ENCODE measurements around the gene TUT7.

TUT7 gene

GRCh38 chr9:86246752-86247161 is 107.5 kb downstream of the TUT7 start:
- DNase-seq = no peak

GRCh38 chr9:86242071-86242470 is 112.1 kb downstream of the TUT7 start:
- DNase-seq = no peak

GRCh38 chr9:86241216-86241615 is 113.0 kb downstream of the TUT7 start:
- no peak for DNase-seq

GRCh38 chr9:86238861-86239770 is 115.1 kb downstream of the TUT7 start:
- no peak for DNase-seq

Data from activated CD8-positive, alpha-beta memory T cell treated with anti-CD3 and anti-CD28 coated beads, Interleukin-2, amount 50 U/mL, for 4 hours (primary cell).